D341Med (cell line): Measurements from ENCODE around the gene SETD9.
A peak's percentile ranks its signal among the peaks of the same experiment; 100 is the strongest.

Source experiments
- DNase-seq: peaks from one replicate; pipeline ENCODE4 v3.0.0; 2012; ENCODE audit warnings: low spot score

Gene SETD9

GRCh38 chr5:56938858-56939257 is 29.5 kb downstream of the SETD9 start:
- DNase-seq, result no peak

GRCh38 chr5:56941981-56942380 is 32.6 kb downstream of the SETD9 start:
- no peak for DNase-seq

GRCh38 chr5:56947052-56947451 is 37.7 kb downstream of the SETD9 start:
- no peak for DNase-seq

GRCh38 chr5:56950626-56951125 is 41.3 kb downstream of the SETD9 start:
- DNase-seq, result peak; percentile 74

- peak; percentile 61 for DNase-seq
Measured at GRCh38 chr5:56951126-56951945, 41.9 kb downstream of the SETD9 start.

GRCh38 chr5:56951946-56952691 is 42.7 kb downstream of the SETD9 start, which contains the start of gene MIER3:
MIER3 (minus strand) TSS chr5:56952123; CDS start chr5:56952102, 21 bp downstream.
- peak; percentile 97 for DNase-seq

DNA sequence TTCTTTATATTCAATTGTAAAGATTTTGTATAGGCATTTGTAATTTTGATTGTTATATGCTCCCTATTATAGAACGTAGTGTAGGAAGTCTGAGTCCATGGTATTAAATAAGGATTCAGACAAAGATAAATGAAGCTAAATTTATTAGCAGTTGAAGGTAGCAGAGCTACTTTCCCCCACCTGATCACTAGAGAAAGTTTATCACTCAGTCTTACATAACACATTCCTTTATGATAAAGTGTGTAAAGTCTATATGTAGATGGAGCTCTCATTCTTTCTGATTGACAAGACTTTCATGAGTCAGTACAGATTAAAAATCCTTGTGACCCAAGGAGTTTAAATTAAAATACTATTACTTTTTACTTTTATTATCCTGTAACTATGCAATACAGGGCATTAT is 44.9 kb downstream of the SETD9 start:
- no peak for DNase-seq

DNA sequence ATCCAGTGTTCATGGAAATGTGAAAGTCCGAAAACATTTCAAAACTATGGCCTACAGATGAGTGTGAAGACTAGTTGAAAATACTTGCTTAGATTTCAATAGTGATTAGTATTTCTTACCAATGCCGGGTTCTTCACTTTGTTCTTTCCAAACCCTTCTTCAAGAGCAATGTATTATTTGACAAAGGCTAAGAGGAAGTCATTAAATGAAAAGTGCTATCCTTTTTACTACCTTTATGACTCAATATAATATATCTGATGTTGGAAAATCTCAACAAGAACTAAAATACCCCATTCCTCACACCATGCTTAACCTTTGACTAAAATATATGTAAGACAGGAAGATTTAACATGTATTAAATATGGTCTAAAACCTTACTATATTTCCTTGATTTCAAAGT is 49.2 kb downstream of the SETD9 start:
- no peak for DNase-seq

- DNase-seq, result no peak
Measured at GRCh38 chr5:56959326-56959725, 49.9 kb downstream of the SETD9 start.

- no peak for DNase-seq
Measured at GRCh38 chr5:56961746-56962145, 52.4 kb downstream of the SETD9 start.

- DNase-seq, result no peak
Measured at GRCh38 chr5:56962286-56962685, 52.9 kb downstream of the SETD9 start.

GRCh38 chr5:56963246-56963645 is 53.9 kb downstream of the SETD9 start:
- DNase-seq, result no peak

- DNase-seq, result no peak
Measured at GRCh38 chr5:56964173-56964572, 54.8 kb downstream of the SETD9 start.
